ENCODE data around the gene ZNF630. TPM values are rescaled to one million over a fixed set of nuclear protein-coding genes. Genes with fewer than 3 reads are reported as not detected.
A peak's percentile ranks its signal among the peaks of the same experiment; 100 is the strongest.

The ZNF630 gene
- total RNA-seq, 4 donors from 2014 or later: 0.44 to 2.7 (median 1.1) TPM

GRCh38 chrX:48090123-48090522 is 18.7 kb upstream of the ZNF630 start:
- DNase-seq: no peak

GRCh38 chrX:48086082-48086481 is 14.6 kb upstream of the ZNF630 start:
- Histone ChIP-seq H3K27me3 (no peaks in the 10 kb centered on the region), H3K27ac (no peak overlapping the region), H3K4me1 (no peaks in the 10 kb centered on the region), H3K9me3 (no peaks in the 10 kb centered on the region), H3K4me3 (no peak overlapping the region), H3K36me3 (no peaks in the 10 kb centered on the region)
- DNase-seq: no peak
- TF ChIP-seq, protein P1, sequence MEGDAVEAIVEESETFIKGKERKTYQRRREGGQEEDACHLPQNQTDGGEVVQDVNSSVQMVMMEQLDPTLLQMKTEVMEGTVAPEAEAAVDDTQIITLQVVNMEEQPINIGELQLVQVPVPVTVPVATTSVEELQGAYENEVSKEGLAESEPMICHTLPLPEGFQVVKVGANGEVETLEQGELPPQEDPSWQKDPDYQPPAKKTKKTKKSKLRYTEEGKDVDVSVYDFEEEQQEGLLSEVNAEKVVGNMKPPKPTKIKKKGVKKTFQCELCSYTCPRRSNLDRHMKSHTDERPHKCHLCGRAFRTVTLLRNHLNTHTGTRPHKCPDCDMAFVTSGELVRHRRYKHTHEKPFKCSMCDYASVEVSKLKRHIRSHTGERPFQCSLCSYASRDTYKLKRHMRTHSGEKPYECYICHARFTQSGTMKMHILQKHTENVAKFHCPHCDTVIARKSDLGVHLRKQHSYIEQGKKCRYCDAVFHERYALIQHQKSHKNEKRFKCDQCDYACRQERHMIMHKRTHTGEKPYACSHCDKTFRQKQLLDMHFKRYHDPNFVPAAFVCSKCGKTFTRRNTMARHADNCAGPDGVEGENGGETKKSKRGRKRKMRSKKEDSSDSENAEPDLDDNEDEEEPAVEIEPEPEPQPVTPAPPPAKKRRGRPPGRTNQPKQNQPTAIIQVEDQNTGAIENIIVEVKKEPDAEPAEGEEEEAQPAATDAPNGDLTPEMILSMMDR (IDR thresholded peaks at IDR 0.05): no peak
- no peak for TF ChIP-seq POLR2A (IDR thresholded peaks at IDR 0.05)
- intact Hi-C loops (cut with DNase I): no loop called here

More at GRCh38 chrX:48090123-48090522, 18.7 kb upstream of the ZNF630 start:
- H3K4me3 ChIP-seq: no peak overlapping the region
- WGBS, 2 donors: 71 to 93% methylated on average over 5 of the region's 5 CpGs
- intact Hi-C loops (cut with DNase I): no loop called here
- no peaks in the 10 kb centered on the region for H3K9me3 ChIP-seq
- H3K27ac ChIP-seq: no peak overlapping the region
- no peaks in the 10 kb centered on the region for H3K4me1 ChIP-seq
- H3K27me3 ChIP-seq: no peaks in the 10 kb centered on the region
- TF ChIP-seq POLR2A (IDR thresholded peaks at IDR 0.05): no peak
- TF ChIP-seq, protein P1 (IDR thresholded peaks at IDR 0.05): no peak
- H3K36me3 ChIP-seq: no peaks in the 10 kb centered on the region

DNA sequence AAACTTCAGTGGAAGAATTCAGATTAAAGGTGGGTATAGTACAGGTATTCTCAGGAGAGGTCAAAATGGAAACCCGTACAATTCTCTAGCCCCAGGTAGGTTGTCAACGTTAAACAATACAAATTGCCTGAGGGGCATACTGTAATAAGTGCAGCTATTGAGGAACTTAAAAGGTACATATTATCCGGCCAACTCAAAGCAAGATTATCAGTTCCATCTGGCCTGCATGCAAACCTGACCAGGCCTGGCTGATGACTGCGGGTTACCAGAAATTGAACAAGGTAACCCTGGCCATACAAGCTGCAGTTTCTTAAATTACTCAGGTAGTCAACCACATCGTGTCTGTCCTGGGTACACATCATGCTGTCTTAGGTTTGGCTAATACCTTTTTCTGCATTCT is 12.3 kb upstream of the ZNF630 start:
- Histone ChIP-seq H3K27ac (no peak overlapping the region), H3K27me3 (no peaks in the 10 kb centered on the region), H3K36me3 (no peaks in the 10 kb centered on the region), H3K4me1 (no peaks in the 10 kb centered on the region), H3K4me3 (no peak overlapping the region), H3K9me3 (no peaks in the 10 kb centered on the region)
- intact Hi-C loops (cut with DNase I): no loop called here
- 55 to 66% methylated on average over 5 of the region's 5 CpGs for WGBS, 2 donors
- no peak for DNase-seq
- no peak for TF ChIP-seq POLR2A (IDR thresholded peaks at IDR 0.05)
- TF ChIP-seq, protein P1 (IDR thresholded peaks at IDR 0.05): no peak

GRCh38 chrX:48083212-48083611 is 11.8 kb upstream of the ZNF630 start:
- DNase-seq: no peak
- intact Hi-C loops (cut with DNase I): no loop called here
- no peaks in the 10 kb centered on the region for H3K27me3 ChIP-seq

GRCh38 chrX:48076343-48076742 is 4.9 kb upstream of the ZNF630 start:
- TF ChIP-seq POLR2A (IDR thresholded peaks at IDR 0.05): no peak
- TF ChIP-seq, protein P1 (IDR thresholded peaks at IDR 0.05): no peak
- intact Hi-C loops (cut with DNase I): no loop called here
- peaks cover 0 to 4% (median 0%) of the 10 kb centered on the region in 3 donors for H3K4me1 ChIP-seq
- H3K27me3 ChIP-seq: no peaks in the 10 kb centered on the region
- no peak overlapping the region for H3K27ac ChIP-seq
- H3K9me3 ChIP-seq: no peaks in the 10 kb centered on the region
- H3K4me3 ChIP-seq: no peak overlapping the region
- WGBS, 2 donors: 72 to 77% methylated on average over 2 of the region's 2 CpGs
- H3K36me3 ChIP-seq: no peaks in the 10 kb centered on the region
- no peak for DNase-seq

More at GRCh38 chrX:48083212-48083611, 11.8 kb upstream of the ZNF630 start:
- 9 to 24% methylated on average over 4 to 9 of the region's 9 CpGs for WGBS, 2 donors
- no peaks in the 10 kb centered on the region for H3K4me1 ChIP-seq
- no peak overlapping the region for H3K27ac ChIP-seq
- H3K36me3 ChIP-seq: no peaks in the 10 kb centered on the region
- no peak overlapping the region for H3K4me3 ChIP-seq
- H3K9me3 ChIP-seq: no peaks in the 10 kb centered on the region
- TF ChIP-seq, protein P1 (IDR thresholded peaks at IDR 0.05): peak; percentile 26 to 56 (median 46)
- TF ChIP-seq POLR2A (IDR thresholded peaks at IDR 0.05): no peak
